H1 (cell line): Measurements from ENCODE around the gene WDR64. TPM values are rescaled to one million over a fixed set of nuclear protein-coding genes. Genes with fewer than 3 reads are reported as not detected.

ENCODE experiments used
- CTCF ChIA-PET: fragments of 300-600 bp; sonication (Branson Sonifier 250); formaldehyde crosslinking; loops from one replicate; lab custom pipeline; 2021; ENCODE audit not compliant: partially characterized antibody; lab: Charles Lee
- POLR2A ChIA-PET: fragments of 300-600 bp; sonication (Branson Sonifier 250); formaldehyde crosslinking; loops from one replicate; lab custom pipeline; 2021; ENCODE audit warnings: inconsistent platforms; ENCODE audit not compliant: partially characterized antibody; lab: Charles Lee
- DNase-seq, 2 experiments: peaks; one replicate each; pipeline versions ENCODE4 v3.0.0 to v3.0.0-alpha.2; 2010 to 2022; ENCODE audit warnings: low spot score in 2 of 2, low read depth in 1 of 2, mixed read lengths in 1 of 2
- FAIRE-seq: peaks from 2 replicates; lab custom pipeline; 2011; peaks lifted over from hg19 to GRCh38; lab: Jason Lieb, UNC
- H2AFZ ChIP-seq: 2 replicates; pipeline ENCODE4 v1.8.1; 2012; ENCODE audit warnings: low read length, inconsistent platforms
- H2AK5ac ChIP-seq: 2 replicates; pipeline ENCODE4 v1.6.1; 2013; ENCODE audit warnings: low read depth, low read length
- H2BK120ac ChIP-seq: replicated peaks from 2 replicates; pipeline ENCODE3; 2013; ENCODE audit warnings: low read depth, low read length, inconsistent platforms
- H2BK12ac ChIP-seq: 2 replicates; pipeline ENCODE4 v1.6.1; 2013; ENCODE audit warnings: low read depth, low read length
- H2BK15ac ChIP-seq: 2 replicates; pipeline ENCODE4 v1.6.1; 2013; ENCODE audit warnings: low read length
- H2BK20ac ChIP-seq: 2 replicates; pipeline ENCODE4 v1.6.1; 2013; ENCODE audit warnings: low read length
- H2BK5ac ChIP-seq: 2 replicates; pipeline ENCODE4 v1.6.1; 2013; ENCODE audit warnings: low read depth, low read length
- H3K14ac ChIP-seq: 2 replicates; pipeline ENCODE4 v1.6.1; 2013; ENCODE audit warnings: inconsistent platforms; ENCODE audit not compliant: insufficient read length
- H3K18ac ChIP-seq: 2 replicates; pipeline ENCODE4 v1.6.1; 2013; ENCODE audit warnings: low read length; ENCODE audit errors: extremely low read depth
- H3K23ac ChIP-seq: 2 replicates; pipeline ENCODE4 v1.6.1; 2013; ENCODE audit warnings: inconsistent platforms; ENCODE audit not compliant: insufficient read length
- H3K23me2 ChIP-seq: 2 replicates; pipeline ENCODE4 v1.6.1; 2013; ENCODE audit warnings: low read depth, low read length
- H3K27ac ChIP-seq: 2 replicates; pipeline ENCODE4 v1.6.1; 2011; ENCODE audit warnings: low read depth, low read length, inconsistent platforms
- H3K27me3 ChIP-seq, 4 experiments: replicated peaks in 1 of 4; 1 replicate in 1 of 4; 2 replicates in 3 of 4; pipeline versions ENCODE4 v1.6.1 to v1.8.1; 2011 to 2013; ENCODE audit warnings: low read length in 3 of 4, mild to moderate bottlenecking in 3 of 4, inconsistent platforms in 2 of 4, mixed read lengths in 2 of 4, moderate library complexity in 1 of 4; ENCODE audit not compliant: control insufficient read depth in 3 of 4, insufficient read depth in 3 of 4; ENCODE audit errors: extremely low read depth in 1 of 4
- H3K36me3 ChIP-seq, 4 experiments: 2 replicates each; pipeline versions ENCODE4 v1.6.1 to v1.8.1; 2011 to 2013; ENCODE audit warnings: mild to moderate bottlenecking in 4 of 4, low read length in 3 of 4, moderate library complexity in 2 of 4, control low read depth in 1 of 4, inconsistent platforms in 1 of 4; ENCODE audit not compliant: insufficient read depth in 4 of 4, control insufficient read depth in 2 of 4
- H3K4ac ChIP-seq: replicated peaks from 2 replicates; pipeline ENCODE3; 2013; ENCODE audit warnings: low read length, low read depth, mixed read lengths, inconsistent platforms; ENCODE audit not compliant: insufficient read length
- H3K4me1 ChIP-seq, 4 experiments: replicated peaks in 1 of 4; 1 replicate in 1 of 4; 2 replicates in 3 of 4; pipeline versions ENCODE4 v1.6.1 to v1.8.1; 2011 to 2013; ENCODE audit warnings: low read length in 3 of 4, inconsistent platforms in 2 of 4, mixed read lengths in 1 of 4; ENCODE audit not compliant: insufficient read depth in 4 of 4, control insufficient read depth in 3 of 4
- H3K4me2 ChIP-seq, 2 experiments: 2 replicates each; pipeline versions ENCODE4 v1.6.1 to v1.8.1; 2011 to 2013; ENCODE audit warnings: low read depth in 2 of 2, low read length in 2 of 2, control low read depth in 1 of 2, inconsistent platforms in 1 of 2, mild to moderate bottlenecking in 1 of 2; ENCODE audit not compliant: insufficient read depth in 1 of 2
- H3K4me3 ChIP-seq, 4 experiments: fragments of 200-600, 300-600 bp in 1 of 4; sonication (generic), shearing (Covaris generic), sonication (Bioruptor Twin) in 1 of 4; 2 replicates each; pipeline versions ENCODE4 v1.5.1 to v1.8.1; 2011 to 2016; ENCODE audit warnings: low read length in 4 of 4, low read depth in 3 of 4, control low read depth in 2 of 4, inconsistent platforms in 2 of 4, mild to moderate bottlenecking in 2 of 4, mixed read lengths in 1 of 4, moderate library complexity in 1 of 4; ENCODE audit not compliant: insufficient read depth in 2 of 4; ENCODE audit errors: extremely low read depth in 1 of 4
- H3K56ac ChIP-seq: replicated peaks from 2 replicates; pipeline ENCODE3; 2013; ENCODE audit warnings: low read depth, mild to moderate bottlenecking, mixed read lengths, low read length, inconsistent platforms; ENCODE audit not compliant: insufficient read length
- H3K79me1 ChIP-seq: 2 replicates; pipeline ENCODE4 v1.6.1; 2013; ENCODE audit warnings: low read depth, low read length, control low read depth
- H3K79me2 ChIP-seq, 2 experiments: 2 replicates each; pipeline versions ENCODE4 v1.6.1 to v1.8.1; 2012 to 2013; ENCODE audit warnings: low read length in 2 of 2, mild to moderate bottlenecking in 2 of 2, inconsistent platforms in 1 of 2; ENCODE audit not compliant: insufficient read depth in 2 of 2, control insufficient read depth in 1 of 2
- H3K9ac ChIP-seq, 4 experiments: replicated peaks in 1 of 4; 1 replicate in 1 of 4; 2 replicates in 3 of 4; pipeline versions ENCODE4 v1.6.1 to v1.8.1; 2011 to 2013; ENCODE audit warnings: low read depth in 3 of 4, low read length in 3 of 4, control low read depth in 2 of 4, mild to moderate bottlenecking in 2 of 4, moderate library complexity in 2 of 4, inconsistent platforms in 1 of 4; ENCODE audit errors: extremely low read depth in 1 of 4
- H3K9me3 ChIP-seq, 2 experiments: 2 replicates each; pipeline versions ENCODE4 v1.6.1 to v1.8.1; 2012 to 2013; ENCODE audit warnings: mild to moderate bottlenecking in 2 of 2, moderate library complexity in 2 of 2, control low read depth in 1 of 2, inconsistent platforms in 1 of 2, low read depth in 1 of 2, low read length in 1 of 2, mixed read lengths in 1 of 2; ENCODE audit not compliant: insufficient read depth in 2 of 2
- H4K20me1 ChIP-seq, 2 experiments: replicated peaks in 1 of 2; 2 replicates each; pipeline versions ENCODE3 to v1.8.1; 2011 to 2013; ENCODE audit warnings: inconsistent platforms in 2 of 2, low read length in 2 of 2, mild to moderate bottlenecking in 1 of 2; ENCODE audit not compliant: insufficient read depth in 2 of 2, control insufficient read depth in 1 of 2
- H4K5ac ChIP-seq: 2 replicates; pipeline ENCODE4 v1.6.1; 2013; ENCODE audit warnings: low read length, low read depth, mixed read lengths, inconsistent platforms; ENCODE audit not compliant: insufficient read length
- H4K8ac ChIP-seq: 2 replicates; pipeline ENCODE4 v1.8.0; 2013; ENCODE audit warnings: mild to moderate bottlenecking, moderate library complexity, low read length, inconsistent platforms; ENCODE audit not compliant: insufficient read depth; ENCODE audit errors: extremely low read depth
- H4K91ac ChIP-seq: replicated peaks from 2 replicates; pipeline ENCODE3; 2013; ENCODE audit warnings: low read length, mixed read lengths, inconsistent platforms; ENCODE audit not compliant: insufficient read length
- CHD1 ChIP-seq: IDR thresholded peaks from 2 replicates; pipeline ENCODE4 v1.6.1; 2012; ENCODE audit warnings: low read depth, low read length, improper control_type of control experiment
- CTBP2 ChIP-seq: IDR thresholded peaks from 2 replicates; pipeline ENCODE4 v1.7.0; 2011; ENCODE audit warnings: borderline replicate concordance, mild to moderate bottlenecking, moderate library complexity, mixed read lengths, low read length; ENCODE audit not compliant: insufficient read depth, insufficient read length
- EP300 ChIP-seq, 2 experiments: IDR thresholded peaks; 1 replicate in 1 of 2; 2 replicates in 1 of 2; pipeline ENCODE4 v1.6.1; 2011 to 2012; ENCODE audit warnings: low read depth in 2 of 2, low read length in 2 of 2, mild to moderate bottlenecking in 2 of 2, borderline replicate concordance in 1 of 2, inconsistent platforms in 1 of 2, moderate library complexity in 1 of 2
- HDAC2 ChIP-seq, 2 experiments: fragments of 300-600 bp in 1 of 2; sonication (generic) in 1 of 2; IDR thresholded peaks; 2 replicates each; pipeline ENCODE4 v1.6.1; 2011 to 2012; ENCODE audit warnings: low read depth in 2 of 2, low read length in 2 of 2, mild to moderate bottlenecking in 2 of 2, moderate library complexity in 2 of 2, borderline replicate concordance in 1 of 2, inconsistent platforms in 1 of 2
- JUN ChIP-seq: IDR thresholded peaks from 2 replicates; pipeline ENCODE4 v1.6.1; 2011; ENCODE audit warnings: low read depth, mild to moderate bottlenecking, improper control_type of control experiment, low read length
- KDM4A ChIP-seq: IDR thresholded peaks from one replicate; pipeline ENCODE4 v1.7.1; 2012; ENCODE audit warnings: low read depth, mild to moderate bottlenecking, moderate library complexity, low read length, inconsistent platforms; ENCODE audit not compliant: severe bottlenecking
- MAFK ChIP-seq: IDR thresholded peaks from 2 replicates; pipeline ENCODE4 v1.6.1; 2012; ENCODE audit warnings: low read depth, mild to moderate bottlenecking, improper control_type of control experiment, low read length
- NRF1 ChIP-seq: IDR thresholded peaks from 2 replicates; pipeline ENCODE4 v1.6.1; 2011; ENCODE audit warnings: mild to moderate bottlenecking, low read depth, low read length, improper control_type of control experiment
- RBBP5 ChIP-seq: IDR thresholded peaks from 2 replicates; pipeline ENCODE4 v1.7.1; 2012; ENCODE audit warnings: low read depth, mild to moderate bottlenecking, inconsistent platforms, low read length, moderate library complexity, borderline replicate concordance
- USF2 ChIP-seq: IDR thresholded peaks from 2 replicates; pipeline ENCODE4 v1.6.1; 2011; ENCODE audit warnings: low read length, improper control_type of control experiment
- YY1 ChIP-seq: IDR thresholded peaks from 2 replicates; pipeline ENCODE4 v1.6.1; 2011; ENCODE audit warnings: low read depth, mild to moderate bottlenecking, low read length
- ZNF274 ChIP-seq: IDR thresholded peaks from 2 replicates; pipeline ENCODE4 v1.7.0; 2012; ENCODE audit warnings: low read length, borderline replicate concordance; ENCODE audit errors: extremely low read depth
- WGBS, 2 experiments: shearing (Covaris generic) in 1 of 2; methylation state at CpG; one replicate each; pipeline versions ENCODE4 v1.1.6 to v1.1.7; 2013 to 2015; ENCODE audit warnings: low lambda C conversion rate in 2 of 2, mixed read lengths in 2 of 2, inconsistent platforms in 1 of 2, low coverage in 1 of 2, missing lambda C conversion rate in 1 of 2; ENCODE audit not compliant: insufficient replicate concordance in 2 of 2, insufficient coverage in 1 of 2, insufficient read length in 1 of 2; ENCODE audit errors: extremely low coverage in 1 of 2, missing lambda C conversion rate in 1 of 2; 5-methylcytosine and 5-hydroxymethylcytosine counted together
- polyA plus RNA-seq, 7 experiments: library from polyadenylated mRNA; depleted of rRNA in 3 of 7; stranded (reverse) in 5 of 7; unstranded in 2 of 7; fragments of >200 nt in 5 of 7; fragments of 200-250 nt in 2 of 7; gene quantifications; 1 replicate in 5 of 7; 2 replicates in 1 of 7; 4 replicates in 1 of 7; pipeline versions ENCODE4 v1.2.1 to v1.2.3, GENCODE V29; 2011 to 2013; ENCODE audit warnings: missing spikeins in 2 of 7, mixed read lengths in 2 of 7
- total RNA-seq: library from RNA; stranded (reverse); fragmentation: NEBNext Ultra II Directional; extraction: Animal tissue kit (Norgen Biotek cat#: 25700); gene quantifications from 2 replicates; pipeline ENCODE4 v1.2.1, GENCODE V29; 2021

WDR64 gene
- total and polyA plus RNA-seq, 2 of the 8 experiments (the other 6 are each of a cell fraction or from before 2014, with no cell fraction given) = 0.02 TPM; not detected in 1

- no peak overlapping the region for H3K14ac ChIP-seq
- H4K91ac ChIP-seq = no peak overlapping the region
- H2AK5ac ChIP-seq = no peak overlapping the region
- no peak overlapping the region for H4K5ac ChIP-seq
- H3K9me3 ChIP-seq = no peaks in the 10 kb centered on the region
- H3K79me1 ChIP-seq = peaks cover 5% of the 10 kb centered on the region; the same call in 1 of the 2 replicates
- no peak overlapping the region for H3K18ac ChIP-seq
- DNase-seq = no peak
- H2BK20ac ChIP-seq = no peak overlapping the region
- 15% methylated on average over 6 of the region's 6 CpGs; no CpG with 5 or more reads in 1 of the 2 experiments for WGBS, 2 experiments
- H3K4me3 ChIP-seq = peak overlapping the region; percentile 62 to 99 (median 98)
- FAIRE-seq = no peak
- H4K20me1 ChIP-seq = no peaks in the 10 kb centered on the region
- H3K23ac ChIP-seq = no peak overlapping the region
- H2BK120ac ChIP-seq = no peak overlapping the region
- no peak overlapping the region for H3K4ac ChIP-seq
- peaks cover 0 to 6% (median under 1%) of the 10 kb centered on the region in 4 experiments; a peak in 2 of 7 replicates for H3K4me1 ChIP-seq
- peak overlapping the region; percentile 99 for H2AFZ ChIP-seq
- H2BK5ac ChIP-seq = no peak overlapping the region; the same call in 1 of the 2 replicates
- H2BK15ac ChIP-seq = no peak overlapping the region
- CTCF ChIA-PET = interaction anchor here (1.0 to 1.5 kb wide), 5 partner anchors 9 to 243 kb away, joined by 3 to 6 read pairs (median 3); no protein-coding TSS in a partner anchor
- H3K36me3 ChIP-seq = peaks cover 2 to 30% (median 18%) of the 10 kb centered on the region in 4 experiments; a peak in 7 of 8 replicates
- H3K79me2 ChIP-seq = peaks cover 5 to 17% of the 10 kb centered on the region in 2 experiments; a peak in 3 of 4 replicates
- POLR2A ChIA-PET = interaction anchor here (0.9 to 2.1 kb wide), 4 partner anchors 9 to 253 kb away, joined by 3 to 8 read pairs (median 4); no protein-coding TSS in a partner anchor
- no peak overlapping the region for H3K56ac ChIP-seq
- peak overlapping the region; percentile 88 to 94 for H3K4me2 ChIP-seq
- H3K27me3 ChIP-seq = no peaks in the 10 kb centered on the region
- H3K9ac ChIP-seq = peak overlapping the region in 2 of 4 experiments; percentile 42 to 43; a peak in 5 of 7 replicates
- H2BK12ac ChIP-seq = no peak overlapping the region
- peak overlapping the region; percentile 95 for H3K27ac ChIP-seq
- no peak overlapping the region for H4K8ac ChIP-seq
- H3K23me2 ChIP-seq = peaks cover 5% of the 10 kb centered on the region
- TF ChIP-seq HDAC2 (IDR thresholded peaks at IDR 0.05; ENCODE audit: borderline replicate concordance in 1 of 2, low read depth in 2 of 2, low read length in 2 of 2) (no peak), KDM4A (no peak), USF2 (no peak), JUN (no peak), EP300 (IDR thresholded peaks at IDR 0.05; ENCODE audit: borderline replicate concordance in 1 of 2, low read depth in 2 of 2, low read length in 2 of 2) (no peak), CTBP2 (no peak), NRF1 (no peak), CHD1 (no peak), ZNF274 (no peak), YY1 (no peak), RBBP5 (no peak), MAFK (no peak)
Observed at GRCh38 chr1:241847540-241847795, 195.4 kb downstream of the WDR64 start.
